PFSK-1 (cell line): Measurements from ENCODE around the gene DRAM1.

Experiments used
- FOXP2 ChIP-seq: optimal IDR thresholded peaks from 2 replicates; pipeline ENCODE3; 2011; ENCODE audit warnings: borderline replicate concordance, control low read depth, inconsistent platforms; ENCODE audit not compliant: insufficient read depth; ENCODE audit errors: extremely low read length, extremely low read depth
- POLR2AphosphoS5 ChIP-seq: IDR thresholded peaks from 2 replicates; pipeline ENCODE4 v1.6.1; 2012; ENCODE audit warnings: low read depth, mild to moderate bottlenecking, control low read depth, low read length, moderate library complexity
- SIN3A ChIP-seq: IDR thresholded peaks from 2 replicates; pipeline ENCODE4 v1.6.1; 2012; ENCODE audit warnings: mild to moderate bottlenecking, low read length, moderate library complexity, borderline replicate concordance; ENCODE audit not compliant: insufficient read depth
- TAF1 ChIP-seq: IDR thresholded peaks from 2 replicates; pipeline ENCODE4 v1.6.1; 2012; ENCODE audit warnings: low read length, control low read depth, borderline replicate concordance; ENCODE audit not compliant: insufficient read depth
- TF ChIP-seq, protein P1 (sequence below), 2 experiments: IDR thresholded peaks; 2 replicates each; pipeline versions ENCODE4 v1.6.1 to v1.8.0; 2011 to 2012; ENCODE audit warnings: low read depth in 2 of 2, low read length in 2 of 2, control low read depth in 1 of 2, inconsistent platforms in 1 of 2, mild to moderate bottlenecking in 1 of 2, moderate library complexity in 1 of 2; ENCODE audit not compliant: insufficient read depth in 1 of 2

DRAM1 gene

DNA sequence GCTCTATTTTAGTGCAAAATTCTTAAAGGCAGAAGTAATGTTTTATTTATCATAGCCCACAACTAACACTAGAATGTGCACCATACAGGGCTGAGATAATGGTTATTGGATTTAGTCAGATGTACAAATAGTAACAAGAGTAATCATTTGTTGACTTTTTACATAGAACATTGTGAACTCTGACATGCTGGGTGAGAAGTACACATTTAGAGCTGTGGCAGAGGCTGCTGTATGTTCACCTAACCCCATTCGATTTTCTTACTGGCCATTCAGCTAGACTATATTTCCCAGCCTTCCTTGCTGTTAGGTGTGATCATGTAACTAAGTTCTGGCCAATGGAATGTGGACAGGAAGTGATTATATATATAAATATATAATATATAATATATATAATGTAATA lies 89.1 kb downstream of the DRAM1 start:
- TF ChIP-seq POLR2AphosphoS5 (no peak), FOXP2 (no peak), TAF1 (no peak), SIN3A (no peak)
- TF ChIP-seq, protein P1, sequence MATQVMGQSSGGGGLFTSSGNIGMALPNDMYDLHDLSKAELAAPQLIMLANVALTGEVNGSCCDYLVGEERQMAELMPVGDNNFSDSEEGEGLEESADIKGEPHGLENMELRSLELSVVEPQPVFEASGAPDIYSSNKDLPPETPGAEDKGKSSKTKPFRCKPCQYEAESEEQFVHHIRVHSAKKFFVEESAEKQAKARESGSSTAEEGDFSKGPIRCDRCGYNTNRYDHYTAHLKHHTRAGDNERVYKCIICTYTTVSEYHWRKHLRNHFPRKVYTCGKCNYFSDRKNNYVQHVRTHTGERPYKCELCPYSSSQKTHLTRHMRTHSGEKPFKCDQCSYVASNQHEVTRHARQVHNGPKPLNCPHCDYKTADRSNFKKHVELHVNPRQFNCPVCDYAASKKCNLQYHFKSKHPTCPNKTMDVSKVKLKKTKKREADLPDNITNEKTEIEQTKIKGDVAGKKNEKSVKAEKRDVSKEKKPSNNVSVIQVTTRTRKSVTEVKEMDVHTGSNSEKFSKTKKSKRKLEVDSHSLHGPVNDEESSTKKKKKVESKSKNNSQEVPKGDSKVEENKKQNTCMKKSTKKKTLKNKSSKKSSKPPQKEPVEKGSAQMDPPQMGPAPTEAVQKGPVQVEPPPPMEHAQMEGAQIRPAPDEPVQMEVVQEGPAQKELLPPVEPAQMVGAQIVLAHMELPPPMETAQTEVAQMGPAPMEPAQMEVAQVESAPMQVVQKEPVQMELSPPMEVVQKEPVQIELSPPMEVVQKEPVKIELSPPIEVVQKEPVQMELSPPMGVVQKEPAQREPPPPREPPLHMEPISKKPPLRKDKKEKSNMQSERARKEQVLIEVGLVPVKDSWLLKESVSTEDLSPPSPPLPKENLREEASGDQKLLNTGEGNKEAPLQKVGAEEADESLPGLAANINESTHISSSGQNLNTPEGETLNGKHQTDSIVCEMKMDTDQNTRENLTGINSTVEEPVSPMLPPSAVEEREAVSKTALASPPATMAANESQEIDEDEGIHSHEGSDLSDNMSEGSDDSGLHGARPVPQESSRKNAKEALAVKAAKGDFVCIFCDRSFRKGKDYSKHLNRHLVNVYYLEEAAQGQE (IDR thresholded peaks at IDR 0.05; ENCODE audit: insufficient read depth in 1 of 2, low read depth in 2 of 2, low read length in 2 of 2): no peak

DNA sequence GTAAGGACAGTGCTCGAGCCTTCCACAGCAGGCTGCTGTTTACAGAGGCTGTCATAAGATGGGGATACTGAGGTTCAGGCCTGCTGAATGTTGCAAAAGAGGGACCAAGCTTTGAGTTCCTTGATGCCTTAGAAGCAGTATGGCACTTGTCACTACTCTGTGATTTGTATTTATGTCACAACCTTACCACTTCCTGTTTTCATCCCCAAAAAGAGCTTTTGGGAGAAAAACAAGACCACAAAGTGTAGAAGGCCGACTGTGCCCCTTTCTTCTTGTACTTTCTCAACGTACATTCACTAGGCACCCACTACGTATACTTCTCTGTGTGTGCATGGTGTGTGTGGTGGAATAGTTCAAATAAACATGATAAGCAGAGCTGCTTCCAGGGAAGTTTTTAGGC lies 90.1 kb downstream of the DRAM1 start:
- TF ChIP-seq POLR2AphosphoS5: no peak
- no peak for TF ChIP-seq FOXP2
- no peak for TF ChIP-seq SIN3A
- TF ChIP-seq, protein P1 (IDR thresholded peaks at IDR 0.05; ENCODE audit: insufficient read depth in 1 of 2, low read depth in 2 of 2, low read length in 2 of 2): no peak
- no peak for TF ChIP-seq TAF1

DNA sequence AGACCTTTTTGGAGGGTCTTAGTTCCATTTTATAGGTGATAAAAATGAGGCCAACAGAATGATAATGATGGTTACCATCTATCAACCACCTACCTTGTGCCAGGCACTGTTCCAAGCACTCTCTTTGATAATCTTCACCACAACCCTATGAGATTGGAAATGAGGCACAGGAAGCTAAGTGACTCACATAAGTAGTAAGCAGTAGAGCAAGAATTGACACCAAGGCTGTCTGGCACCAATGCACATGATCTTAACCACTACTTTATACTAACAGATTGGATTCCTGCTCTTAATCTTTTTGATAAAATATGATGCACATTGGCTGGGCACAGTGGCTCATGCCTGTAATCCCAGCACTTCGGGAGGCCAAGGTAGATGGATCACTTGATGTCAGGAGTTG lies 91.4 kb downstream of the DRAM1 start:
- TF ChIP-seq, protein P1 (IDR thresholded peaks at IDR 0.05; ENCODE audit: insufficient read depth in 1 of 2, low read depth in 2 of 2, low read length in 2 of 2): no peak
- TF ChIP-seq FOXP2 (no peak), POLR2AphosphoS5 (no peak), TAF1 (no peak), SIN3A (no peak)
